Glomerular endothelial cell (primary cell): ENCODE data around the gene TCF20. TPM values are rescaled to one million over a fixed set of nuclear protein-coding genes. Genes with fewer than 3 reads are reported as not detected.

Experiments
- DNase-seq: peaks from one replicate; pipeline ENCODE4 v3.0.0-alpha.2; 2011; ENCODE audit warnings: low read depth, low spot score; ENCODE audit errors: extremely low read depth
- total RNA-seq: library from RNA; depleted of rRNA; stranded (reverse); fragments of >200 nt; gene quantifications from 2 replicates; pipeline ENCODE4 v1.2.3, GENCODE V29; 2015

The TCF20 gene
- total RNA-seq, 1 donor from 2014 or later, result 24.3 TPM

- no peak for DNase-seq
Measured at GRCh38 chr22:42283278-42284201, 13.1 kb upstream of the TCF20 start.

GRCh38 chr22:42282943-42283277 lies 12.5 kb upstream of the TCF20 start:
- DNase-seq, result no peak

DNA sequence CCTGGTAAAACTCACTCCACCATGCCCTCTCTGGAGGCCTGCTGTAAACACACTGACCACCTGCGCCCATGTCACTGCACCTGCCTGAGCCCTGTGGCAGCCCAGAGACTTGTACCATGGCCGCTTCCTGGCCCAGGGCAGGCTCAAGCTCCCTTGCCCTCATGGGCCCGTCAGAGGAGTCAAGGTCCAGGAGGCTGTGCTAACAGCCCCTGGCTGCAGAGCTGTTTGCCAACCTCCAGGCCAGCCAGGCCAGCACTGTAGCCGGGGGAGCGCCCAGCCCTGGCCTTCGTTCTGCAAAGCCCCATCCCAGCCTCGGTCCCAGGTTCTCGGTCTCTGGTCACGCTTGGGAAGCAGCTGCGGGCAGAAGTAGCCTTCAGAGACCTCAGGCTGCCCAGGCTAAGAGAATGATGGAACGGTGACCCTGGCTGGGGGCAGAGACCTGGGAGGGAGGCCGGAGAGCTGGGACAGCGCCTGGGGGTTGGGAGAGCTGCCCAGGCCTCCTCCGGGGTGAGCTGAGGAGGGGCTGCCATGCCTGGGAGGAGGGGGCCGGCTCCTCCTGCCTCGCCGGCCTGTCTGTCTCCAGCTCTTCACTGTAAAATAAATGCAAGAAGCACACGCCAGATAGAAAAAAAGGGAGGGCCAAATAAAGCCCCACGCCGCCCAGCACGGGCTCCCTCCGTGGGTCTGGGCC lies 11.9 kb upstream of the TCF20 start:
- no peak for DNase-seq

- DNase-seq, result no peak
Measured at GRCh38 chr22:42281706-42282251, 11.3 kb upstream of the TCF20 start.

- no peak for DNase-seq
Measured at GRCh38 chr22:42281284-42281683, 10.8 kb upstream of the TCF20 start.

GRCh38 chr22:42280836-42281235 lies 10.4 kb upstream of the TCF20 start:
- DNase-seq, result no peak

GRCh38 chr22:42280140-42280539 lies 9.7 kb upstream of the TCF20 start:
- no peak for DNase-seq

DNA sequence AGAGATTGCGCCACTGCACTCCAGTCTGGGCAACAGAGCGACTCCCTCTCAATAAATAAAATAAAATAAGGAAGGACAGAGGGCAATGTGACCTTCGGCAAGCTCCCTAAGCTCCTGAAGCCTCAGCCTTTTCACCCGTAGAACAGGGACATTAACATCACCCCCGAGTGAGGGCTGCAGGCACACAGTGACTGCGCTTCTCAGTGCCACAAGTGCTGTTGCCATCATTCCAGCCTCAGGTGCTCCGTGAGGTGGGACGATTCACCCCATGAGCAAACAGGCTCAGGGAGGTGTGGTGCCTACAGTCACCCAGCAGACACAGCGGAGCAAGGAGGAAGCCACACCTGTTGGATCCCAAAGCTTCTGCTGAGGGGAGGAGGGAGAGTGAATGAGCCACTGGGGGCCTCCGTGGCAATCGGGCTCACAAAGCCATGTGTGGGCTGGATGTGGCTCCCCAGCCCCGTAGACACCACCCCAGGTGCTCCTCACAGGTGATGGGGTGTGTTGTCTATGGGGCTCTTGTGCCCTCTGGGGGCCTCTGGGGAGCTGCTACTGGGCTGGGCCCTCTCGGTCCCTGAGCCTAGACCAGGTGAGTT lies 9.1 kb upstream of the TCF20 start:
- no peak for DNase-seq

- DNase-seq, result no peak
Measured at GRCh38 chr22:42277988-42278776, 7.7 kb upstream of the TCF20 start.

GRCh38 chr22:42277232-42277753 lies 6.8 kb upstream of the TCF20 start:
- no peak for DNase-seq

DNA sequence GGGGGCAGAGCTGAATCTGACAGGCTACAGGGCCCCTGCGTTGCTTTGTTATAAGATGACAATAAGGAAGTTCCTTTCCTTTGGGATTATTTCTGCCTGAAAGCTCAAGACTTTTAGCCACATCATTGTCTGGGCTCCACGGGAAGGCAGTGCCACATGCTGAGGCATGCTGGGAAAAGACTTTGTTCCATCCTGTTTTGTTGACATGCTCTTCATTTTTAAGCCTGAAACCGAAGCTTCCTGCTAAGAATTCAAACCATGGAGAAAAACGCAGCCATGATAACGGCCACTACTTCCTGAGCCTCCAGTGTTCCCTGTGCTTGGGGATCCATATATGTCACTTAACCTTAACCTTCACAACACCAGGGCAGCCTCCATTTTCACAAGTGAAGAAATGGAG lies 5.5 kb upstream of the TCF20 start:
- no peak for DNase-seq

DNA sequence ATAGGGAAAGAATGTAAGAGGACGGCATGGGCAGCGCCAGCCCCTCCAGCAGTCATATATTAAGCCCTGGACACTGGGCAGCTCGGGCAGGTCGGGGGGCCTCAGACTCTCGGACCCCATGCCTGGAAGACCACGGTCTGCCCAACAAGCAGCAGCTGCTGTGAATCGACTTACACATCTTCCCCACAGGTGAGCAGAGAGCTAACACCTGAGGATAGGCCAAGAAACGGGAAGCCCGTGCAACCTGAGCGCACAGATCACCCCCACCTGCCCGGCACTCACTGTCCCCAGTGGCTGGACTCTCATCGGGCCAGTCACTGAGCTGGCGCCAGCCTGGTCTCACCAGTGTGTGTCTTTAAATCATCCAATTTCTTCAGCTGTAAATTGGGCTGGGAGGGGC lies 4.7 kb upstream of the TCF20 start:
- no peak for DNase-seq

- no peak for DNase-seq
Measured at GRCh38 chr22:42273855-42274451, 3.5 kb upstream of the TCF20 start.

DNA sequence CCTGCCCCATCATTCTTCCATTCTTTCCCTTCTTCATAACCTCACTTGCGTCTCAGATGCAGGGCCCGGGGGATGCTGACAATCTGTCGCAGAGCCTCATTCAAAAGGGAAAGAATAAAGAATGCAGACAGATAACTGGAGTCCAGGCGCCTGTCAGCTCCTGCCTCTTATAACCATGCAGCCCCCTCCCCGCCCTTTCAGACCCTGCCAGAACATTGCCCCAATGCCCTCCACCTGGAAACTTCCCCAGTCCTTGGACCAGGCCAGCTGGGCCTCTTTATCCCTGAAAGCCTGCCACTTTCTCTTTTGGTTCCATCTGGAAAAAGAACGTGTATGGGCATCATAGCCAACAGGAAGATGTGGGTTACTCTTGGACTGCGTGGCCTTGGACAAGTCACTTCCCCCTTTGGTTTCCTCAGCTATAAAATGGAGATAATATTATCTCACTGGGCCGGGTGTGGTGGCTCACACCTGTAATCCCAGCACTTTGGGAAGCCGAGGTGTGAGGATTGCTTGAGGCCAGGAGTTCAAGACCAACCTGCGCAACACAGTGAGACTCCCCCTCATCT lies 2.1 kb upstream of the TCF20 start:
- no peak for DNase-seq

DNA sequence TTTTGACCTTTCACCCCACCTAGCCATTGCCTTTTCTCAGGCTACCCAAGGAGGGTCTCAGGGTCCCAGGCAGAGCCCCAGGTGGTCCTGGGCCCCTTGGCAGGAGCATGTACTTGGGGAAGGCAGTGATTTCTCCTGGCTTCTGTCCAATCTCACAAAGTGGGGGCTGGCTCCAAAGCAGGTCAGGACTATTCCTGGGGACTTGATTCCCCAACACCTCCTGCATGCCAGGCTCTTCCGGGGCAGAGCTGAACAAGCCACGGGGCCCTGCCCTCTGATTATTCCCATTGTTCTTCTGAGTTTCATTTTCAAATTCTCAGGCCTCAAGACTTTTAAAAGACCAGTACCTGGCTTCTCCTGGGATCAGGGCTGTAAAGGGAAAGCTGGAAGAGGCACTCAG lies 1.5 kb upstream of the TCF20 start:
- no peak for DNase-seq

DNA sequence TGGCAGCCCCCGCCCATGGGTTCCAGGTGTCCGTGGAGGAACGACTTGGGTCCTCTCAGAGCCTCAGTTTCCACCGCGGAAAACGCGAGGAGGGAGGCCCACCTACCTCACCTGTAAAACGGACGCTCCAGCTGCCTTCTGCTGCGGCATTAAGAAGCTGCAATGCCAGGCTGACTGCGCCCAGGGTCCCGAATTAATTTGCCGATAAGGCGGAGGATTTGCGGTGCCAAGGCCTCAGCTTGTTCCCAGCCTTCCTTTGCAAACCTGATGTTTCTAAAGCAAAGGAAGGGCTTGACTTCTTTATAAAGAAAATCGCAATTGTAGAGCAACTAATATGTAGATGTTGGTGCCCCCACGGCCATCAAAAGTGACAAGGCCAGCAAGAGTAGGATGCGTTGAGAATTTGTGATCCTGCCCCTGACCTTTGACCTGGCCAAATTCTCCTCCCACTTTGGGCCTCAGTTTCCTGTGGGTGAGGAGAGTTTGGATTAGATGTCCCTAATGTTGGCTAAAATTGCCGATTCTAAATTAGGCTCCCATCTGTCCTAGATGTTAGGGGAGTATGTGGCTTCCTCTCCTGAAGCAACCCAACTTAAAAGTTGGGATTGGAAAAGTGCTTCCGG lies 849 bp upstream of the TCF20 start:
- no peak for DNase-seq

DNA sequence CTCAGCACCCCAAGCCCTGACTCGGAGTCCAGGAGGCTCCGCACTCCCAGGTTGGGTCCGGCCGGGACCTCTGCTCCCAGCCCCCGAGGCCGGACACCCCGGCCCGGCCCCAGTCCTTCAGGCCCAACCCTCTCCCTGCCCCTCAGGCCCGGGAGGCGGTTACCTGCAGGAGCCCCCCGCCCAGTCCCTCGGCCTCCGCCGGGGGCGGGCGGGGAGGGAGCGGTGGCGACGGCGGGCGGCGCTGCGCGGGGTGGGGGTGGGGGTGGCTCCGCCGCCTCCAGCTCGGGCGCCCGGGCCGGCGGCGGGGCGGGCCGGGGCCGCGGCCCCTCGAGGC lies 310 bp downstream of the TCF20 start:
- no peak for DNase-seq

GRCh38 chr22:42269432-42270175 lies 849 bp downstream of the TCF20 start:
- DNase-seq, result no peak
